CMK (cell line): ENCODE data around the gene DPP7.

ENCODE experiments used
- DNase-seq: peaks from one replicate; pipeline ENCODE4 v3.0.0-alpha.2; 2010; ENCODE audit warnings: low read depth

The DPP7 gene

DNA sequence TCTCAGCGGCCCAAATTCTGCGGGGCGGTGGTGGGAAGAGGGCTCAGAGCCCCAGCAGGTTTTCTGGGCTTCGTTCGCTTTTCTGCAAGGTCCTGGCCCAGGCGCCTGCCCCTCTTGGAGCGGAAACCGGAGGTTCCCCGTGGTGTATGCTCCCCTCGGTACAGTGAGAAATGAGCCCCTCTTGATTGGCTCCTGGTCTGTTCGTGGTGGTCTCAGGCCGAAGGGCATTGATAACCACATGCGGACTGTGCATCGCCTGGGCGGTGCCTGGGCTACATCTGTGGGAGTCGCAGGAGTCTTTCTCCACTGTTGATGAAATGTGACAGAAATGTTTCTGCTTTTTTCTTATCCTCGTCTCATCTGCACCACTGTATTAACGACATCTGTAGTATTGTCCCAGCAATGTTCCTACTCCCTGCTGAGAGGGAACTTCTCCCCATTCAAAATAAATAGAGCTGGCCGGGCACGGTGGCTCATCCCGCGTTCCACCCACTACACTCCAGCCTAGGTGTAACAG lies 27.1 kb downstream of the DPP7 start:
- DNase-seq: no peak

DNA sequence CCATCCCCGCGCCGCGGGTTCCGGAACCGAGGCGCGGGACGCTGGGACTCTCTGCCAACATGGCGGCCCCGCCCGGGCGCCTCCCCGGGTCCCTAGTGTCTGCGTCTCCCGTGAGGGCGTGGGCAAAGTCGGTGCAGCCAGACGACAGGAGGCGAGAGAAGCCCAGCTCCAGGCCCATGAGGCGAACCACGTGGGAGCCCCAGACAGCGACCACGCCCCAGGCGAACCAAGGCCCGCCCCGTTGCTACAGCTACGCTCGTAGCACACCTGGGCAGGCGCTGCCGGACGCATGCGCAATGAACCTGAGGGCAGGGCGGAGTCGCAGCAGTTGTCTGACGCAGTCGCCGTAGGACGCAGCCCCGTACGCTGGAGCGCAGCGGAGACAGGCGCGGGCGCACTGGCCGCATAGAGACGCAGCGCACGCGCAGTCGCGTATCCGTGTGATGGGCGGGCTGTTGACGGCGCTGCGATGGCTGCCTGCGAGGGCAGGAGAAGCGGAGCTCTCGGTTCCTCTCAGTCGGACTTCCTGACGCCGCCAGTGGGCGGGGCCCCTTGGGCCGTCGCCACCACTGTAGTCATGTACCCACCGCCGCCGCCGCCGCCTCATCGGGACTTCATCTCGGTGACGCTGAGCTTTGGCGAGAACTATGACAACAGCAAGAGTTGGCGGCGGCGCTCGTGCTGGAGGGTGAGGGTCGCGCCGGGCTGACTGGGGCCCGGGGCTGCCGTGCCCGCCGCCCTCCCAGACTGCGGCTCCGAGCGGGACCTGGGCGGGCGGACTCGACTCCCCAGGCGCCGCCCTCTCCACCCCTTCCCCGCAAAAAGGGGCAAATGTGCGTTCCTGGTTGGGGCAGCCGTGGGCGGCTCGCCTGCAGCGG lies 27.8 kb downstream of the DPP7 start, which contains the start of gene MAN1B1:
TSS of gene MAN1B1 (plus strand) at position 455 of the 878 bp plus-strand sequence. CDS start at position 470, 15 bp downstream.
- peak; percentile 98 for DNase-seq

DNA sequence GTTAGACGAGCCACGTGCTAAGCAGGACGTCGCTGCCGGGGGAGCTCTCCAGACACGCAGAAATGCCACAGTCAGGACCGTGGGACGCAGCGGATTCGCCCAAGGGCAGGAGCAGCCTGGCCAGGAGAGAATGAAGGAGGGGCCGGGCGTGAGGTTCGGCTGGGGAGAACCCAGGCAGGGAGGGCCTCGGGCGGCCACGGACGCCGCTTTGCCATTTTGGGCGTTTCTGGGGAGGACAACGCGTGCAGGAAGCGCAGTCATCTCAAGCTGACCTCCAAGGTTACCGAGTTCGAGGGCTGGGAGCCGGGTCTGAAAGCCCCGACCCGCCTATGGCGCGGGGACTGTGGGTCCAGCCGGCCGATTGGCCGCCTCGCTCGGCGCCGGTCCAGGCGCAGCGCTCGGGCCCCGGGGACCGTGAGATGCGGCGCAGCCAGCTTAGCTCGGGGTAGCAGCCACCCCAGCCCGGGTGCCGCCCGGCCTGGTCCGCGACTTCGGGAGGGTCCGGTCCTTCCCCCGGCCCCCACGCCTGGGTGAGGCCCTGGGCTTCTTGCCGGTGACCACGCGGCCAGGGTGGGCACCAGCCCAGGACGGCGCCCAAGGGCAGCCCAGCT lies 28.5 kb downstream of the DPP7 start:
- DNase-seq: no peak

DNA sequence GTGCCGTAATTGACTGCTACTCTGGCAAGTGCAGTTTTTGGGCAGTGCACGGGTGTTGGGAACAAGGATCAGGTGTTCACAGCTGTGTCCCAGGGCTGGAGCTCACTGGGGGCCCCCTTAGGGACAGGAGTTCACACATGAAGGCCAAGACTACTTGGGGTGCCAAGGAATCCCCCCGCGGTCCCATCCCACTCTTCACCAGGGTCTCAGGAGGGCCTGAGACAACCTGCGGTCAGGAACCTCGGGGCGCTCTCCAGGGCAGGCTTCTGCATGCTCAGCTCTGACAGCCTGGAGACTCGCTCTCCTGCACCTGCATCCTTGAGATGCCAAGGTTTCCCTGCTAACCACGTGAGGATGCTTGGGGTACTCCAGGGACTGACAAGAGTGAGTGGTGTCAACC lies 30.0 kb downstream of the DPP7 start:
- no peak for DNase-seq

DNA sequence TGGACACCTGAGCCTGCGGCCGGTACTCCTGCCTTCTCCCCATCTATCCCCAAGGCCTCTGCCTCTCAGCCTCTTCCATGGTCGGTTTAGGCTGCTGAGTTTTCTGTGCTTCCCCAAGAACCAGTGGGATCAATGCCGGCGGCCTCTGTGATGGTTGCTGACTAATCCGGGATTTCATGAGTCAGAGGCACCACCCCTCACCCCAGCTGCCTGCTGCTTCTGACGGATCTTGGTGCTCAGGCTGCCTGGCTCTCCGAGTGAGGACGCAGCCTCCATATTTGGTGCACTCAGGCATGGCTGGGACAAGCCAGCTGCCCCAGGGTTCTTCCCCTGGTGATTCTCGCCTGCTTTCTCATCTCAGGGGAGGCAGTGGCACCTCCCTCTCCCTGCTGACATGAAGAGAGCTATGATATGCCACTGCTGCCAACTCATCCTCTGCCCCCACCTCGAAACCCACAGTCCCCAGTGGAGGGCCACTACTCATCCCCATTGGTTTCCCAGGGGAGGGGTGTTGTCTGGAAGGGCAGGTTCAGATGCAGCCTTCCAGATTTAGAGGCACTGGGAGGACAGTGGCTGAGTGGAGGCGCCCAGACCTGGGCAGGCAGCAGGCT lies 31.0 kb downstream of the DPP7 start:
- no peak for DNase-seq

DNA sequence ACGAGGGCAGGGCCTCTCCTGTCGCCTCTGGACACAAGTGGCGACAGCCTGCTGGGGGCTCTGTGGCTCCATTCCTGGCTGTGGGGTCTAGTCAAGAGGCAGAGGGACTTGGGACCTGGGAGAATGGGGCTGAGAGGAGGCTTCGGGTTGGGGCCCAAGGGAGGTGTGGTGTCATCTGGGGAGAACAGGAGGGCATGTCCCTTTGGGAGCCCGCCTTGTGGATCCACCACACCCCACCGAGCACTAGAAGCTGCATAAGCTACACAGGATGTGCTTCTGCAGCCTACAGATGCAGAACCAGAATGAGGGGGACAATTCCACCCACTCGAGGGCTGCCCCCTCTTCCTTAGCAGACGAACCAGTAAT lies 31.6 kb downstream of the DPP7 start:
- no peak for DNase-seq

DNA sequence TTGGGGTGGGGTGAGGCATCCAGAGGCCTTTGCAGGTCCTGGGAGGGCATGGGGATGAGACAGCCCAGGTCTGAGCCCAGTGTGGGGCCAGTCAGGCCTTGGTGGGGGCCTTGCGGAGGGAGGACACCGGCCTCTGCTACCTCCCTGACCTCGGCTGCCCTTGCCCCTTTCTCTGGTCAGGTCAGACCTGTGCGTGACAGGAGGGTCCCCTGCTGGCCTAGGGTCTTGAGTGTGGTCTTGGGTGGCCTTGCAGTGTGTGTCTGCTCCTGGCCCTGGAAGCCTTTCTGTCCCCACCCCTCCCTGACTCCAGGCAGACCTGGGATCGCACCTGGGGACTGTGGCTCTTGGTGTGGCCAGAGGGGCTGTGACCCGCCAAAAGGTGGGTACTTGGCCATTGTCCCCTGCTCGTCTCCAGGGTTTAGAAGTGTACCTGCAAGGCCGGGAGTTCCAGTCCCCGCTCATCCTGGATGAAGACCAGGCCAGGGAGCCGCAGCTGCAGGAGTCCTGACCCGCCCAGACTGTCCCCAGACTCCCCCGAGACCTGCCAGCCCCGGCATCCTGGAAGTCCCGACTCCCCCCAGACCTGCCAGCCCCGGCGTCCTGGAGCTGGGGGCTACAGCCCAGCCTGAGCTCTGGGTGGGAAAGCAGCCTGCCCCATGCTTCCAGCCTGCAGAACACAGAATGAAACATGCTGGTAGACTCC lies 32.2 kb downstream of the DPP7 start:
- DNase-seq: no peak

DNA sequence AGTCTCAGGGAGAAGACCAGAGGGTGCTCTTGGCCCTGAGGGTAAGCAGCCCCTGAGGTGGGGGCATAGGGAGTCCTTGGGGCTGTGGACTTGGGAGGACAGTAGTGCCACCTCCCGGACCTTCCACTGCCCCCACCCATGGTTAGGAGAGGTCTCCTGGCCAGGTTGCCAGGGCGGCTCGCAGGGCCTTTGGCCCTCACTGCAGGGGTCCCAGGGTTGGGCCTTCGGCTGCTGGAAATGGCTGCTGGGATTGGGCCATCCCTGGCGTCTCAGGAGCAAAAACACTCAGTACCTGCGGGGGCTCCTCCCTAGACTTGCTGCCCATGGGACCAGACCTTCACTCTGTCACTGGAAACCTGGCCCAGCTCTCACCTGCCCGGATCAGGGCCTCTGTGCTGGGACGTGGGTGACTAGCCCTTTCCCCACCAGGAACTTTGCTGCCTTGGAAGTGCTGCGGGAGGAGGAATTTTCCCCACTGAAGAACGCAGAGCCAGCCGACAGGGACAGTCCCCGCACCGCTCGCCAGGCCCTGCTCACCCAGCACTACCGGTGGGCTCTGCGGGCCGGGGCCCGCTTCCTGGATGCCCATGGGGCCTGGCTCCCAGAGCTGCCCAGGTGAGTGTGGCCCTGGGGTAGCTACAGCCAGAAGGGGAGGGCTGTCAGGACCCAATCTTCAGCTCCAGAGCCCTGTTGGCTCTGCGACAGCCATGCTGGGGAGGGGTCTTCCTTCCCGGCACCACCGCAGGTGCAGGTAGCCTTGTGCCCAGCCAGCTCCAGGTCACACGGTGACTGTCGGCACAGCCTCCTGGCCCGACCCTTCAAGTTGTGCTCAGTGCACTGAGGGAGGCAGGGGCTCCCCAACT lies 34.0 kb downstream of the DPP7 start:
- no peak for DNase-seq

DNA sequence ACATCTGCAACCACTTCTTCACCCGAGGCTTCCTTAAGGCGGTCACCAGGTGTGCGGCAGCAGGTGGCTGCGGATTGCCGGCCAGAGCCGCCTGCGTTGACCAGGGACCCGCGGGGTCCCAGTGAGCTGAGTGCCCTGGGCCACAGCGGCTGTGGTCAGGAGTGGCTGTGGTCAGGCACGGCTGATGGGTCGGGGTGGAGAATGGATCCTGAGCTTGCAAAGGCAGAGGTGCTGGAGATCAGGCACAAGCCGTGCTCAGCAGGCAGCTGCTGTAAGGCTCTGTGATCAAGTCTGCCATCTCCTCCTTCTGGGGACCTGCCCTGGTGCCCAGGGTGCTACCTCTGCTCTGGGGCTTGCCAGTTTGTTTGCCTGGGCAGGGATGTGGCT lies 35.1 kb downstream of the DPP7 start:
- no peak for DNase-seq

DNA sequence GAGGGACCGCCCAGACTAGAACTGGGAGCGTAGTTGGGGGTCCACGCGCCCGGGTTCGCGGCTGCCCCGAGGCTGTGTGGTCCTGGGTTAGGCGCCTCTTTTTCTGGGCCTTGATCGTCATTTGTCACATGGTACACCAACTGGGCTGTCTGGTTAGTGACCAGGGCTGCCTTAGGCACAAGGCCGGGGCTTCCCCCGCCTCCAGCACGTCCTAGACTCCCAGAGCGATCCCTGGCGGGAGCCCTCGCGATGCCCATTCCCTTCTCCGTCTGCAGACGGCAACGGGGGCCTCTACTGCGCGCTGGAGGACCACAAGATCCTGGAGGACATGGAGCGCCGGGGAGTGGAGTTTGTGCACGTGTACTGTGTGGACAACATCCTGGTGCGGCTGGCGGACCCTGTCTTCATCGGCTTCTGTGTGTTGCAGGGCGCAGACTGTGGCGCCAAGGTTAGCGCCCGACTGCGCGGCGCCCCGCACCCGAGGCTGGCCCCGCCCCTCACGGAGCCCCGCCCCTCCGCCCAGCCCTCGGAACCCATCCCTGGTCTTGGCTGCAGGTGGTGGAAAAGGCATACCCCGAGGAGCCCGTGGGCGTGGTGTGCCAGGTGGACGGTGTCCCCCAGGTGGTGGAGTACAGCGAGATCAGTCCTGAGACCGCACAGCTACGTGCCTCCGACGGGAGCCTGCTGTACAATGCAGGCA lies 35.7 kb downstream of the DPP7 start:
- no peak for DNase-seq

DNA sequence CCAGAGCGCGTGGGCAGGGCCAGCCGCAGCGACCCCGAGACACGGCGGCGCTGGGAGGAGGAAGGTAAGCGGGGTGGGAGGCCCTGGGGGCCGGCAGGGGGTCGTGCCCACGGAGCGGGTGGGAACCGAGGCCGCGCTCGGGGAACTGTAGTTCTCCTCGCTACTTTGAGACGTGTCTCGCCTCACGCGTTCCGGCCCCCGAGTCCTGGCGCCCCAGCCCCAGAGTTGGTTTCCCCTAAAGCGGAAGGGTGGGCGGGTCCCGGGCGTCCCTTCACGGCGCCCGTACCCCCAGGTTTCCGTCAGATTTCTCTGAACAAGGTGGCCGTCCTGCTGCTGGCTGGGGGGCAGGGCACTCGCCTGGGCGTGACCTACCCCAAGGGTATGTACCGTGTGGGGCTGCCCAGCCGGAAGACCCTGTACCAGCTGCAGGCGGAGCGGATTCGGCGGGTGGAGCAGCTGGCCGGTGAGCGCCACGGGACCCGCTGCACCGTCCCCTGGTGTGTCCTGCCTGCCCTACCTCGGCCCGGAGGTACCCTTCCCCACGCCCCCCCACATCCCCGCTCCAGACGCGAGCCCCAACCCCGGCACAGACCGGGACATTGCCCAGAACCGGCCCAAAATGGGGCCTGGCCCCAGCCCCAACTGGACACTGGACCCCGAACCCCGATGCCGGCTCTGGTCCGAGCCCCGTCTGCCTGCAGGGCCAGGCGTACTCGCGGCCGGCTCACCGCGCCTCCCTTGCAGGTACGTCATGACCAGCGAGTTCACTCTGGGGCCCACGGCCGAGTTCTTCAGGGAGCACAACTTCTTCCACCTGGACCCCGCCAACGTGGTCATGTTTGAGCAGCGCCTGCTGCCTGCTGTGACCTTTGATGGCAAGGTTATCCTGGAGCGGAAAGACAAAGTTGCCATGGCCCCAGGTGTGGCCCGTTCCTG lies 36.5 kb downstream of the DPP7 start:
- peak; percentile 59 for DNase-seq

DNA sequence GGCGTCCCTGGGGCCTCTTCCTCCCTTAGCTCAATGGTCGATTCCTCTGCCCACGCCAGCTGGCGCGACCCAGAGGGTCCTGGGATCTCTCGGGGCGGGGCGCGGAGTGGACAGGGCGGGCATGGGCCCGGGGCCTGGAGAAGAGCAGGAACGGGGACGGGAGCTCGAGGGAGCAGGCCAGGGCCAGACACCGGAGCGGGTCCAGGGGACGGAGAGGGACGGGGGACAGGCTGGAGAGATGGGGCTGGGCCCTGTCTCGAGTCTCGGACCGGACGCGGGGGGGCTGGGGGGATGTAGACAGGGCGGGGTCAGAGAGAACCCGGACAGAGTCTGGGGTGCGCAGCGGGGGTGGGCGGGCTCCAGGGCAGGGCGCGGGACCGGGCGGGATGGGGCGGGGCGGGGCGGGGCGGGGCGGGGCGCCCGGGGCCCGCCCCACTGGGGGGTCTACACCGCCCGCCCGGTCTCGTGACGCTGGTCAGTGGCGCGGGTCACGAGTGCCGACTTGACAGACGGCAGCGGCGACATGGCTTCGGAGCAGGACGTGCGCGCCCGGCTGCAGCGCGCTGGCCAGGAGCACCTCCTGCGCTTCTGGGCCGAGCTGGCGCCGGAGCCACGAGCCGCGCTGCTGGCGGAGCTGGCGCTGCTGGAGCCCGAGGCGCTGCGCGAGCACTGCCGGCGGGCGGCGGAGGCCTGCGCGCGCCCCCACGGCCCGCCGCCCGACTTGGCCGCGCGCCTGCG lies 37.4 kb downstream of the DPP7 start, which contains the start of gene UAP1L1:
TSS of gene UAP1L1 (plus strand) at position 508 of the 738 bp plus-strand sequence. CDS start at position 524, 16 bp downstream.
- DNase-seq: peak; percentile 79

DNA sequence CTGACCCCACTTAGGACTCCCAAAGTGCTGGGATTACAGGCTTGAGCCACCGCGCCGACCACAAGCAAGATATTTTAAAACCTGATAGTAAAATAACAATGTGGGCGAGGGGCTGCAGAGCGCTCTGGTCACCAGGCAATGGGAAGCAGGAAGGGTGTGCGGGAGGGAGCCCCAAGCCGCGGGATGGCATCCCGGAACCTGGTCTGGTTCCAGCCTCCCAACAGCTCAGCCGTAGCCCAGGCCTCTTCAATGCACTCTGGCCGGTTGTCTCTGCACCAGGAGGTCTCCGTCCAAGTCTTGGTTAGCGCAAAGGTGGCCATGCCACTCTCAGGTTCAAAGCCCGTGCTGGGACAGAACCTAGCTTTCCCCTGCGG lies 37.9 kb downstream of the DPP7 start:
- no peak for DNase-seq

DNA sequence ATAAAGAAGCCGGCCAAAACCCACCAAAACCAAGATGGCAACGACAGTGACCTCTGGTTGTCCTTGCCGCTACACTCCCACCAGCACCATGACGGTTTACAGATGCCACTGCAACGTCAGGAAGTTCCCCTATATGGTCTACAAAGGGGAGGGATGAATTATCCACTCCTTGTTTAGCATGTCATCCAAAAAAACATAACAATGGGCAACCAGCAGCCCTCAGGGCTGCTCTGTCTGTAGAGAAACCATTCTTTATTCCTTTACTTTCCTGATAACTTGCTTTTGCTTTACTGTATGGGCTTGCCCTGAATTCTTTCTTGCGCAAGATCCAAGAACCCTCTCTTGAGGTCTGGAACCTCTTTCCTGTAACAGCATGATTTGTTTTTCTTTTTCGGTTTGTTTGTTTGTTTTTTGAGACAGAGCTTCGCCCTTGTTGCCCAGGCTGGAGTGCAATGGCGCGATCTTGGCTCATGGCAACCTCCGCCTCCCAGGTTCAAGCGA lies 39.2 kb downstream of the DPP7 start:
- DNase-seq: no peak

DNA sequence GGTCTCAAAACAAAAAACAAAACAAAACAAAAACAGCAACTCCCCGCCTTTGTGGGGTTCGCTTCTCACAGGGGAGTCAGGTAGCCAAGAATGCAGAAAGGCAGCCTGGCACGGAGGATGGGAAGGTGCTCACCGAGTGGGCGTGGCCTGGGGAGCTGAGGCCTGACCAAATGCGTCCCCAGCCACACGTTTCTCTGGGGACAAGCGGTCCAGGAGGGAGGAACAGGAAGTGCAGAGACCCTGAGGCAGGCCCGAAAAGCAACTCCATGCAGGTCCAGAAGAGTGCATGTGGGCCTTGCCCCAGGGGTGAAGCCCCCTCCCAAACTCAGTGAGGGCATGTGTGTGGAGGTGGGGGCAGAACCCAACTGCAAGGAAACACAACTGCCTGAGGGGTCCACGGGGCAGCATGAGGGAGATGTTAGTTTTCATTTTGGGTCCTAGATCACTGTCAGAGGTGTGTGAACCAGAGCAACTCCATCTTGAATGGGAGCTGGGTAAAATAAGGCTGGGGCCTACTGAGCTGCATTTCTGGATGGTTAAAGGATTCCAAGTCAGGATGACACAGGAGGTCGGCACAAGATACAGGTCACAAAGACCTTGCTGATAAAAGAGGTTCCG lies 39.8 kb downstream of the DPP7 start:
- DNase-seq: no peak

DNA sequence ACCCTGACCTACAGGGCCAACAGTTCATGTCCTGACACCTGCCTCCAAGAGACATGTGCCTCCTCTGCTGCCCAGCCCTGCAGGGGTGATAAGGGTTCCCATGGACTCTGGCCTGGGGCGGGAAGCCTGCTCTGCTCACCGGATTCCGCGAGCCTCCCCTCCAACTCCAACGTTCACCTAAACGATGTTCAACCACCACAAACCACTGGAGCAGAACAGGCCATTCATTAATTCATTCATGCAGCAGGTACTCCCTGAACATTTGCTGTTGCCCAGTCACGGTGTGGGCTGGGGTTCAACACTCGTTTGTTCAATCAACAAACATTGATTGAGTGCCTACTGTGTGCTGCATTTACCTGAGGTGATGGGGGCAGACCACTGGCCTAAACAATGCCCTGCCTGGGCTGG lies 40.5 kb downstream of the DPP7 start:
- no peak for DNase-seq

DNA sequence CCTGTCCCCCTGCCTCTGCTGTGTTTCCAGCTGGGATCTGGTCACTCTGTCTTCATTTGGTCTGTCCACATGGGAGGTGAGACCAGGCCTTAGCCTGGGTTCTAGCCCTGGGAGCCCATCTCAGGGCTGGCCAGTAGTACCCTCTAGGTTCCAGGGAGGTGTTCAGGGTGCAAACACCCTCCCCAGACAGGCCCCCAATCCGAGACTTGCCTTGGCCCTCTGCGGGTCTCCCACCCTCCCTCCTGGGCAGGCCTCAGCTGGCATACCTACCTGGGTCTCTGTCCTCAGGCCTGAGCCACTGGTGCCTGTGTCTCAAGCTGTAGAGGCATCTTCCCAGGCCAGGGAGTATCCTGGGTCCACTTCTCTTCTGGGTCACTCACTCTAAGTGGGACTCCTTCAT lies 43.3 kb downstream of the DPP7 start:
- no peak for DNase-seq

DNA sequence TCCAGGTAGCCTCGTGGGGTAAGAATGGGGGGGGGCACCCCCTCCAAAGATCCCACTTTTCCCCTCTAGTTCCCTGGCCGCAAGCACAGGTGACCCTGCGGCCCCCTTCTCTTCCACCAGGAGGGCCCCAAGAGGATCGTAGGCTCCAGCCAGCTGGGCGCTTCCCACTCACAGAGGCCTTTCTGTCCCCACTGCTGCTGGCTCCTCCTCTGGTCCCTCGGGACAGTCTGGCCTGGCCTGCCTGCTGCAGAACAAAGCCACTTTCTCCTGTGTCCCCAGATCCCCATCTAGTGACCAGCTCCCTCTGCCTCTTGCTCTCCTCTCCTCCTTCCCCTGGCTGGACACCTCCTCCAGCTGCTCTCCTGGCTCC lies 43.6 kb downstream of the DPP7 start:
- DNase-seq: no peak
